GM23338 (cell line): ENCODE data around the gene FBLIM1. TPM values are rescaled to one million over a fixed set of nuclear protein-coding genes. Genes with fewer than 3 reads are reported as not detected.

Experiments
- ATAC-seq: fragments of 200-7000 bp; cut with Tn5 transposase; 3 replicates; pipeline ENCODE4 v1.9.1; 2020
- DNase-seq: peaks from one replicate; pipeline ENCODE4 v3.0.0-alpha.2; 2015; ENCODE audit warnings: low spot score
- H2AFZ ChIP-seq: fragments of 200-600 bp; sonication (generic); 2 replicates; pipeline ENCODE4 v1.8.0; 2016; ENCODE audit warnings: antibody characterized with exemption, mild to moderate bottlenecking, moderate library complexity
- H3F3A ChIP-seq: fragments of 200-600 bp; sonication (generic); replicated peaks from 2 replicates; pipeline ENCODE4 v1.8.0; 2017; ENCODE audit warnings: antibody characterized with exemption, mixed run types, low read depth
- H3K27ac ChIP-seq: fragments of 200-600 bp; sonication (generic); 2 replicates; pipeline ENCODE4 v1.6.1; 2016; ENCODE audit warnings: low read depth
- H3K27me3 ChIP-seq: fragments of 200-600 bp; sonication (generic); 2 replicates; pipeline ENCODE4 v1.8.0; 2016; ENCODE audit warnings: mild to moderate bottlenecking, mixed run types, moderate library complexity; ENCODE audit not compliant: insufficient read depth
- H3K36me3 ChIP-seq: fragments of 200-600 bp; sonication (generic); 2 replicates; pipeline ENCODE4 v1.8.0; 2016; ENCODE audit warnings: mild to moderate bottlenecking; ENCODE audit not compliant: insufficient read depth
- H3K4me1 ChIP-seq: fragments of 200-600 bp; sonication (generic); 2 replicates; pipeline ENCODE4 v1.8.0; 2016; ENCODE audit warnings: mild to moderate bottlenecking, moderate library complexity; ENCODE audit not compliant: insufficient read depth
- H3K4me2 ChIP-seq: fragments of 200-600 bp; sonication (generic); 2 replicates; pipeline ENCODE4 v1.7.1; 2017; ENCODE audit warnings: mixed run types
- H3K4me3 ChIP-seq: fragments of 200-600 bp; sonication (generic); 2 replicates; pipeline ENCODE4 v1.6.1; 2016; ENCODE audit warnings: mixed run types
- H3K79me2 ChIP-seq: fragments of 200-600 bp; sonication (generic); replicated peaks from 2 replicates; pipeline ENCODE4 v1.8.0; 2017; ENCODE audit warnings: mild to moderate bottlenecking; ENCODE audit not compliant: insufficient read depth
- H3K9me2 ChIP-seq: fragments of 200-600 bp; sonication (generic); 2 replicates; pipeline ENCODE4 v1.8.0; 2017; ENCODE audit not compliant: insufficient read depth
- H4K20me1 ChIP-seq: fragments of 200-600 bp; sonication (generic); replicated peaks from 2 replicates; pipeline ENCODE4 v1.8.0; 2017; ENCODE audit warnings: mild to moderate bottlenecking; ENCODE audit not compliant: insufficient read depth
- H3K27ac Mint-ChIP-seq: 2 replicates; pipeline ENCODE4 v1.8.0; 2020; ENCODE audit warnings: inconsistent platforms, mild to moderate bottlenecking, moderate library complexity, mixed read lengths
- H3K27me3 Mint-ChIP-seq: 3 replicates; pipeline ENCODE4 v1.8.0; 2022; ENCODE audit warnings: low read depth, mild to moderate bottlenecking, moderate library complexity, mixed read lengths, inconsistent platforms; ENCODE audit not compliant: insufficient read depth, poor library complexity
- H3K36me3 Mint-ChIP-seq: 3 replicates; pipeline ENCODE4 v1.8.0; 2021; ENCODE audit warnings: low read depth, mild to moderate bottlenecking, inconsistent platforms, moderate library complexity, mixed read lengths
- H3K4me1 Mint-ChIP-seq: 3 replicates; pipeline ENCODE4 v1.8.0; 2020; ENCODE audit warnings: mild to moderate bottlenecking, inconsistent platforms, mixed read lengths
- H3K4me3 Mint-ChIP-seq: 3 replicates; pipeline ENCODE4 v1.8.0; 2021; ENCODE audit warnings: moderate library complexity, mild to moderate bottlenecking, inconsistent platforms, mixed read lengths
- H3K9me3 Mint-ChIP-seq: 3 replicates; pipeline ENCODE4 v1.8.0; 2020; ENCODE audit warnings: moderate library complexity, mild to moderate bottlenecking, inconsistent platforms, mixed read lengths
- CREB1 ChIP-seq: fragments of 250-450 bp; sonication (Bioruptor Pico); IDR thresholded peaks from 2 replicates; pipeline ENCODE4 v1.5.0; 2020; ENCODE audit warnings: low read depth, mild to moderate bottlenecking, moderate library complexity
- CTCF ChIP-seq, 2 experiments: fragments of 200-600 bp in 1 of 2; sonication (generic) in 1 of 2; conservative IDR thresholded peaks; 2 replicates each; pipeline versions ENCODE4 v1.5.1 to v1.6.1; 2016 to 2017; ENCODE audit warnings: antibody characterized with exemption in 2 of 2, low read depth in 2 of 2, mild to moderate bottlenecking in 2 of 2, moderate library complexity in 1 of 2
- EZH2 ChIP-seq: fragments of 200-600 bp; sonication (generic); IDR thresholded peaks from one replicate; pipeline ENCODE4 v1.8.0; 2017; ENCODE audit warnings: antibody characterized with exemption, mild to moderate bottlenecking, low read depth; ENCODE audit not compliant: unreplicated experiment
- EZH2phosphoT487 ChIP-seq: fragments of 200-600 bp; sonication (generic); IDR thresholded peaks from one replicate; pipeline ENCODE4 v1.8.1; 2018; ENCODE audit warnings: antibody characterized with exemption; ENCODE audit not compliant: unreplicated experiment
- JUNB ChIP-seq: IDR thresholded peaks from one replicate; pipeline ENCODE4 v1.6.1; 2016; ENCODE audit warnings: antibody characterized with exemption; ENCODE audit not compliant: unreplicated experiment
- NANOG ChIP-seq: IDR thresholded peaks from 2 replicates; pipeline ENCODE4 v1.6.1; 2016; ENCODE audit warnings: antibody characterized with exemption, borderline replicate concordance
- POLR2AphosphoS5 ChIP-seq: IDR thresholded peaks from 2 replicates; pipeline ENCODE4 v1.6.1; 2016; ENCODE audit warnings: antibody characterized with exemption, low read depth
- STAT1 ChIP-seq: IDR thresholded peaks from one replicate; pipeline ENCODE4 v1.6.1; 2016; ENCODE audit warnings: antibody characterized with exemption; ENCODE audit not compliant: unreplicated experiment
- ZNF114 ChIP-seq: fragments of 250-450 bp; sonication (Bioruptor Pico); IDR thresholded peaks from 2 replicates; pipeline ENCODE4 v1.5.0; 2020; ENCODE audit warnings: mild to moderate bottlenecking, moderate library complexity
- ZNF462 ChIP-seq: fragments of 250-450 bp; sonication (Bioruptor Pico); IDR thresholded peaks from 2 replicates; pipeline ENCODE4 v1.5.0; 2020; ENCODE audit warnings: mild to moderate bottlenecking, moderate library complexity
- polyA plus RNA-seq: library from polyadenylated mRNA; unstranded; fragments of >200 nt; fragmentation: Nextera tagmentation; extraction: Ambion mirVana; gene quantifications from 2 replicates; pipeline ENCODE4 v1.2.1, GENCODE V29; 2016
- total RNA-seq: library from RNA; depleted of rRNA; stranded (reverse); fragments of >200 nt; shearing (Covaris generic); gene quantifications from 2 replicates; pipeline ENCODE4 v1.2.3, GENCODE V29; 2014
- TF ChIP-seq, protein P1 (sequence below): IDR thresholded peaks from one replicate; pipeline ENCODE4 v1.6.1; 2018; ENCODE audit warnings: antibody characterized with exemption; ENCODE audit not compliant: unreplicated experiment
- TF ChIP-seq, protein P2 (sequence below): IDR thresholded peaks from 2 replicates; pipeline ENCODE4 v1.6.1; 2016; ENCODE audit warnings: antibody characterized with exemption

The FBLIM1 gene
- total and polyA plus RNA-seq, 2 experiments from 2014 or later, result 41.7 to 81.7 TPM

- no peaks in the 10 kb centered on the region for H3K9me2 ChIP-seq
- TF ChIP-seq EZH2, result no peak
- TF ChIP-seq NANOG, result no peak
- no peak for TF ChIP-seq EZH2phosphoT487
- TF ChIP-seq, protein P1, sequence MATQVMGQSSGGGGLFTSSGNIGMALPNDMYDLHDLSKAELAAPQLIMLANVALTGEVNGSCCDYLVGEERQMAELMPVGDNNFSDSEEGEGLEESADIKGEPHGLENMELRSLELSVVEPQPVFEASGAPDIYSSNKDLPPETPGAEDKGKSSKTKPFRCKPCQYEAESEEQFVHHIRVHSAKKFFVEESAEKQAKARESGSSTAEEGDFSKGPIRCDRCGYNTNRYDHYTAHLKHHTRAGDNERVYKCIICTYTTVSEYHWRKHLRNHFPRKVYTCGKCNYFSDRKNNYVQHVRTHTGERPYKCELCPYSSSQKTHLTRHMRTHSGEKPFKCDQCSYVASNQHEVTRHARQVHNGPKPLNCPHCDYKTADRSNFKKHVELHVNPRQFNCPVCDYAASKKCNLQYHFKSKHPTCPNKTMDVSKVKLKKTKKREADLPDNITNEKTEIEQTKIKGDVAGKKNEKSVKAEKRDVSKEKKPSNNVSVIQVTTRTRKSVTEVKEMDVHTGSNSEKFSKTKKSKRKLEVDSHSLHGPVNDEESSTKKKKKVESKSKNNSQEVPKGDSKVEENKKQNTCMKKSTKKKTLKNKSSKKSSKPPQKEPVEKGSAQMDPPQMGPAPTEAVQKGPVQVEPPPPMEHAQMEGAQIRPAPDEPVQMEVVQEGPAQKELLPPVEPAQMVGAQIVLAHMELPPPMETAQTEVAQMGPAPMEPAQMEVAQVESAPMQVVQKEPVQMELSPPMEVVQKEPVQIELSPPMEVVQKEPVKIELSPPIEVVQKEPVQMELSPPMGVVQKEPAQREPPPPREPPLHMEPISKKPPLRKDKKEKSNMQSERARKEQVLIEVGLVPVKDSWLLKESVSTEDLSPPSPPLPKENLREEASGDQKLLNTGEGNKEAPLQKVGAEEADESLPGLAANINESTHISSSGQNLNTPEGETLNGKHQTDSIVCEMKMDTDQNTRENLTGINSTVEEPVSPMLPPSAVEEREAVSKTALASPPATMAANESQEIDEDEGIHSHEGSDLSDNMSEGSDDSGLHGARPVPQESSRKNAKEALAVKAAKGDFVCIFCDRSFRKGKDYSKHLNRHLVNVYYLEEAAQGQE, result no peak
- no peak for TF ChIP-seq CREB1 (CRISPR knock-in tag)
- no peak for TF ChIP-seq ZNF114
- TF ChIP-seq POLR2AphosphoS5, result no peak
- no peak for TF ChIP-seq CTCF (conservative IDR thresholded peaks at IDR 0.05; ENCODE audit: low read depth in 2 of 2)
- TF ChIP-seq, protein P2, sequence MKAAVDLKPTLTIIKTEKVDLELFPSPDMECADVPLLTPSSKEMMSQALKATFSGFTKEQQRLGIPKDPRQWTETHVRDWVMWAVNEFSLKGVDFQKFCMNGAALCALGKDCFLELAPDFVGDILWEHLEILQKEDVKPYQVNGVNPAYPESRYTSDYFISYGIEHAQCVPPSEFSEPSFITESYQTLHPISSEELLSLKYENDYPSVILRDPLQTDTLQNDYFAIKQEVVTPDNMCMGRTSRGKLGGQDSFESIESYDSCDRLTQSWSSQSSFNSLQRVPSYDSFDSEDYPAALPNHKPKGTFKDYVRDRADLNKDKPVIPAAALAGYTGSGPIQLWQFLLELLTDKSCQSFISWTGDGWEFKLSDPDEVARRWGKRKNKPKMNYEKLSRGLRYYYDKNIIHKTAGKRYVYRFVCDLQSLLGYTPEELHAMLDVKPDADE, result no peak
- no peak for TF ChIP-seq JUNB
- TF ChIP-seq ZNF462 (CRISPR knock-in tag), result no peak
- TF ChIP-seq STAT1, result no peak
- no peak overlapping the region; the same call in 1 of the 2 replicates for H2AFZ ChIP-seq
Observed at GRCh38 chr1:15747378-15747777, 11.2 kb upstream of the FBLIM1 start.

More at GRCh38 chr1:15747378-15747777, 11.2 kb upstream of the FBLIM1 start:
- Histone ChIP-seq H3K4me1 (peaks cover under 1% of the 10 kb centered on the region; the same call in 1 of the 2 replicates), H3K4me3 (no peak overlapping the region), H3F3A (no peaks in the 10 kb centered on the region), H3K27me3 (no peaks in the 10 kb centered on the region), H4K20me1 (no peaks in the 10 kb centered on the region), H3K4me2 (no peak overlapping the region), H3K27ac (no peak overlapping the region), H3K79me2 (no peaks in the 10 kb centered on the region), H3K36me3 (no peaks in the 10 kb centered on the region)
- ATAC-seq (no peak), DNase-seq (no peak)
- Mint-ChIP-seq H3K27me3 (peaks cover 9% of the 10 kb centered on the region), H3K9me3 (no peaks in the 10 kb centered on the region), H3K27ac (no peak overlapping the region), H3K4me1 (peaks cover 2% of the 10 kb centered on the region), H3K4me3 (no peak overlapping the region), H3K36me3 (no peaks in the 10 kb centered on the region)
